Measurements from ENCODE around the gene VWA3A.

DNA sequence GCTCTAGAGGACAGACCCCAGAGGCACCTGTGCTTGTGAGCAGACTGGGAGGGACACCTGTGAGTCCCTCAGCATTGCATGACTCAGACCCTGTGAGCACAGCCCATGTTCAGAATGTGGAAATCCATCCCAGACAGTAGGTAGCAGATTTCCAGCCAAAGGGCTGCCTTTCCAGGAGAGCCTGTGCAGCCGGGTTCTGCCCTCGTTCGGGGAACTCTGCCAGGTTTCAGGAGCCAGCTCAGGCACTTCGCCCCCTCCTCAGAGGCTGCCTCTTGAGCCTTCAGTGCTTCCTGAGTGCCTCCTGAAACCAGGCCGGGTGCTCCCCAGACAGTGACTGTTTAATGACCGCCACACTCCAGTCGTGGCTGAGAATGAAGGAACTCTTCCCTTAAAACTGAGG is 46.7 kb downstream of the VWA3A start:
- TF ChIP-seq CTCF (IDR thresholded peaks at IDR 0.05) (no peak), POLR2A (IDR thresholded peaks at IDR 0.05) (no peak)

Measured in lower leg skin (tissue), 3 donors.